GM18498 (cell line): ENCODE results near the gene SELENOO.

Experiments used
- ATAC-seq: cut with Tn5 transposase; IDR thresholded peaks from one replicate; pipeline ENCODE4 v1.9.1; 2021; ENCODE audit warnings: mild to moderate bottlenecking, moderate library complexity; ENCODE audit not compliant: unreplicated experiment

Gene SELENOO

DNA sequence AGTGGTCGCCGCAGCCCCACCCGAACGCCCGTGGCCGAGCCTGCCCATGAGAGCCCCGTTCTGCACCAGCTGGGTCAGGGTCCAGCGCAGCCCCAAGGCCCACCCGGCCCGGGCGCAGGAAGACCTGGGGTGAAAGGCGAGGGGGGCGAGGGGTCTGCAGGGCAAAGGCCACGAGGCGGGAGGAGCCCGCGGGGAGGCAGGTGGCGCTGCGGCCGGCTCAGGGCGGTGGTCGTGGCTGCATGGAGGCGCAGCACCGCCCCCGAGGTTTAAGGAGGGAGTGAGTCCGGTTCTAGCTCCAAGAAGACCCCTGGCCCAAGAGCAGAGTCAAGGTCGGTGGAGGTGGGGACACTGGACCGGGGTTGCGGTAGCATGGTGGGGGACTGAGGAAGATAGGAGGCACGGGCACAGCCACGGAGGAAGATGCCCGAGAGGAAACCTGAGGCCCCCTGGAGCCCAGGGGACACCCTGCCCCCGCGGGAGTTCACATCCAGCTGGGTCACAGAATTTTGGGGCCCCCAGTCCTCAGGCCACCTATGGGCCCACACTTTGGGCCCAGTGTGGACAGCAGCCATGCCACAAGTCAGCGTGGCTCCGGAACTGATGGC lies 50.8 kb downstream of the SELENOO start:
- ATAC-seq: peak; percentile 2

GRCh38 chr22:50252082-50253045 lies 51.6 kb downstream of the SELENOO start:
- no peak for ATAC-seq

- no peak for ATAC-seq
Observed at GRCh38 chr22:50253046-50253915, 52.5 kb downstream of the SELENOO start.

DNA sequence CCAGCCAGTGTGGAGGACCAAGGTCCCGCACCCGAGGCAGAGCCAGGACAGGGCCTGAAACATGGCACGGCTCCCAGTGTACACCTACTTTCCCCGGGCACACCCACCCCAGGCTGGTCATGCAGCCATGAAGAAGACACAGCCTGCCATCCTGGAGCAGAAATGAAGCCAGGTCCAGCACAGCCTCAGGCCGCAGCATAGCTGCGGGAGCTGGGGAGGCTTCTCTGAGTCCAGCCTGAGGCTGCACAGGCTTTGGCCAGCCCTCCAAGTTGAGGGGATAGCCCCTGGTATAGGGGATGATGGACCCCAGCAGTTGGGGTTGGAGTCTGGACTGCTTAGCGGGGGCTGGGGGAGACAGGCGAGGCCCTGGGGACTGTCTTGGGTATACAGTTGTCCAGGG lies 53.1 kb downstream of the SELENOO start:
- no peak for ATAC-seq

GRCh38 chr22:50255099-50255498 lies 54.3 kb downstream of the SELENOO start:
- ATAC-seq: no peak

DNA sequence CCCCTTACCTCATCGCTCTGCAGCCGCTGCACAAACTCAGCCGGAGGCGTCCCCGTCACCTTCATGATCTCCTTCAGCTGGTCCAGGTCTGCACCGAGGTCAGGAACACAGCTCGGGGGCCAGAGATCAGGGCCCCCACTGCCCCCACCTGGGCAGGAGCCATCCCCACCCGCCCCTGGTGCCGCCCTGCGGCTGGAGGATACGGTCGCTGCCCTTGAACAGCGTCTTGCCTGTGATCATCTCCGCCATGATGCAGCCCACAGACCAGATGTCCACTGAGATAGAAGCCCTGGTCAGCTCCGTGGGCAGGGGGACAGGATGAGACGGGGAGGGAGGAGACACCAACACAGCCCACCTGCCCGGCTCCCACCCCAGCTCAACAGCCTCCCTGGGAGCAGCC lies 54.8 kb downstream of the SELENOO start:
- no peak for ATAC-seq

- ATAC-seq: no peak
Observed at GRCh38 chr22:50256258-50256862, 55.5 kb downstream of the SELENOO start.

GRCh38 chr22:50257041-50257440 lies 56.2 kb downstream of the SELENOO start:
- ATAC-seq: no peak

DNA sequence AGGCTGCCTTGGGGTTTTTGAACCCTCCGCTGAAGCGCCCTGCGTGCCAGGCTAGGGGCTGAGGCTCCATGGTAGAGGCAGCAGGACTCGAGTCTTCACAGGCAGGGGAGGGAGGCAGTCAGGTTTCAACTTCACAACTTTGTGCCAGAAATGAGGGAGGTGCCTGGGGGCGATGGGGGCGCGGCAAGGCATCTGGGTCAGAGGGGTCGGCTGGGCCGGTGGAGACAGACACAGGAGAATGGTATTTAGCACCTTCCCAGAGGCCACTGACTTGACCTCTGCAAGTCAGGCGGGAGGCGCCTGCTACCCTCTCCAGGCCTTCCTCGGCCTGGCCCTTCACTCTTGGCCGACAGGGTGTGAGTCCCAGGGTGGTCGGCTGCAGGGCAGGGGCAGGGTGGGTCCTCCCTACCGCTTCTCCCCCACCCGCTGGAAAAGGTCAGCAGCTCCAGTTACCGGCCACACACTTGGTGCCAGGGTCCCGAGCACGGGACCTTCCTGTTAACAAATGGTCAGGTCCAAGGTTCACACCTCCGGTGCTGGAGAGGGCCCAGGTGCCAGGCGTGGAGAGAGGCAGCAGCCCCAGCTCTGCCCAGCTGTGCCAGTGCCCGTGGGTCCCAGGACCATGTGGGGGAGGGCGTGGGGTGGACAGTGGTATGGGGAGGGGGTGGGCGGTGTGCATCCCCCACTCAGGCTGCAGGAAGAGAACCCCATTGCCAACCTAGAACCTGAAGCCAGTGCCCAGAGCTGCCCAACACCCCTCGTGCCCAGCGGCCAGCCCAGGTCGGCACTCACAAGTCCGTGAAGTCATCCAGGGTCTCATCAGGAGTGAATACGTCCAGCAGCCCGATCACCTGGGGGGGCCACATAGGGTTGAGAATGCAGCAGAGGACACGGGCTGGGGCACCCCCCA lies 56.9 kb downstream of the SELENOO start:
- no peak for ATAC-seq

DNA sequence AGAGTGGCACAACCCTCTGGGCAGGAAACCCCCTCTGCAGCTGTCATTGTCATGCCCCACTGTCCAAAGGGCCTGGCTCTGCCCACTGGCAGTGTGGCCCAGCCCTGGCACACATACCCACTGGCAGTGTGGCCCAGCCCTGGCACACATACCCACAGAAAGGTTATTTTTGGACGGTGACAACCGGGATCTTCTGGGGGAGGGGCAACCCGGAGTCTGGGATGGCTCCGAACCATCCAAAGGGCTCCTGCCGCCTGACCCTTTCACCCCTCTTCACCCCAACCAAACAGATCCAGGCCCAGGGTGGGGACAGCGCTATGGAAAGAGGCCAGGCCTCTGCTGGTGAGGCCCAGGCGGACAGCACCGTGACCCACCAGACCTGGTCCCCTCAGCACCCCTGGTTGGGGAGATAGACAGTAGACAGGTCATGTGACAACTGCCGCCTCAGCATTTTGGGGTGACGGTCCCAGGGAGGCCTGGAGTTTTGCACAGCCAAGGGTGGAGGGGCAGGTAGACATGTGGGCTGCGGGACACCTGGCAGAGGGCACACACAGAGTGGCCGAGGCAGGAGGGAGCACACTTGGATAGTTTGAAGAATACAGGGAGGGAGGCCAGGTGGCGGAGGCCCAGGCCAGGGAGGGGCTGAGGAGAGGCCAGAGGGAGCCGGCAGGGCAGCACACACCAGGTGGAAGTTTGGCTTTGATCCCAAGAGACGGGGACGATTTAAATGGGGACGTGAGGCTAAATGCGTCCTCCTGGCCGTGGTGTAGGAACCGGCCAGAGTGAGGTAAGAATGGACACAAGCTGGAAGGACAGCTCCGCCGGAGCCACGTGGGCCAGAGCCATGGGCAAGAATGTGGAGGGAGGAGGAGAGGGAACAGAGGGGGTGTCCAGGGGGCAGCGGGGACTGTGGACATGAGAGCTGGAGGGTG lies 57.8 kb downstream of the SELENOO start:
- ATAC-seq: no peak

DNA sequence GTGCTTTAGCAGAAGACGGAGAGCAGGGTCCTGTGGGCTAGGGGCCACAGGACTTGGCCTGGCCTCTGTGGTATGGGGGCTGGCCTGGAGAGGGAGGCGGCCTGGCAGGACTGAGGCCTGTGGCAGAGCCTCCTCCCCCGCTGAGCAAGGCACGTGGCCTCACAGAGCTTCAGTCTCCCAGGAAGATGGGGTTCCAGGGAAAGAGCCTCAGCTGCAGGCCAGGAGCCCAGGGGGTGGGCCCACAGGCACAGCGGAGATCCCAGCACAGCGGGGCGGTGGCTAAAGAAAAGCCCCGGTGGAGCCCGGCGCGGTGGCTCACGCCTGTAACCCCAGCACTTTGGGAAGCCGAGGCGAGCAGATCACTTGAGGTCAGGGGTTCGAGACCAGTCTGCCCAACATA lies 58.5 kb downstream of the SELENOO start:
- ATAC-seq: no peak

DNA sequence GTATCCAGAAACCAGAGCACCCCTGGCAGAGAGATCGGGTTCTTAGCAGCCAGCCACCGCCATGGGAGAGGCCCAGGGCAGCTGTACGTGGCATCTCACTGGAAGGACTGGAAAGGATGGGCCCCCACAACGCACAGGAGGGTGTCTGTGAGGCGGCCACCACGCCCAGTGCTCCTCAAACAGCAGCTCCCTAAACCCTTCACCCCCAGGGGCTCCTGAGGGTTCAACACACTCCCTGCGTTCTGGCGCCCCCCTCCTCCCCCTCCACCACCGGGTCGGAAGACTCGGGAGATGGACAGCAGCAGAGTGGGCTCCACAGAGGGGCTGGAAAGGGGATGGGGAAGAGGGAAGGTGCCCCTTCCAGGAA lies 59.6 kb downstream of the SELENOO start:
- ATAC-seq: no peak

DNA sequence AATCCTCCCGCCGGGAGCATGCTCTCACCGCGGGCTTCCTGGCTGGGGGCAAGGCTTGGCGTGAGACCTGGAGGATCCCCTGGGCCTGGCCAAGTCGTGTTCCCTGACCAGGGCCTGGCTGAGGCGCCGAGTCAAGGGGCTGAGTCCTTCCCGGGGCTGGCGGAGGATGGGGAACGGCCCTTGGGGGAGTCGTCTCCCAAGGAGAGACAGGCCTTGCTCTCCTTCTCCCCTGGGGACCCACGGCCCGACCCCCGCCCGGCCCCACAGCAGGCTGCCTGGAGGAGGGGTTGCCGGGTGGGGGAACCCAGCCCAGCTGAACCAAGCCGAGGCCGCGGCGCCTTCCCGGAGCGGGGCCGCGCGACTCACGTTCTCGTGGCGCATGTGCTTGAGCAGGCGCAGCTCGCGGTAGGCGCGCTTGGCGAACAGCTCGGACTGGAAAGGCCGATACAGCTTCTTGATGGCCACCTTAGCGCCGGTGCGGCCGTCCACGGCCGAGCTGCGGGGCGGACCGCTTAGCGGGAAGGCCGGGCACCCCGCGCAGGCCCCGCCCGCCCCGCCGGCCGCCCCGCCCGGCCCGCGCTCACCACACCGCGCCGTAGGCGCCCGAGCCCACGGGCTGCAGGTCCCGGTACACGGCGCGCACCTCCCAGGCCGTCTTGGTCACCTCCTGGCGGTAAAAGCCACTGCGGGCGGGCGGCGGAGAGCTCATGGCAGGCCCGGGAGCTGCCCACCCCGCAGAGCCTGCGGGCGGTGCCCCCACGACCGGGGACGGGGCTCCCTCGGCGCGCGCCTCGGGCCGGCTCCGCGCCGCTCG lies 60.2 kb downstream of the SELENOO start:
- ATAC-seq: no peak

DNA sequence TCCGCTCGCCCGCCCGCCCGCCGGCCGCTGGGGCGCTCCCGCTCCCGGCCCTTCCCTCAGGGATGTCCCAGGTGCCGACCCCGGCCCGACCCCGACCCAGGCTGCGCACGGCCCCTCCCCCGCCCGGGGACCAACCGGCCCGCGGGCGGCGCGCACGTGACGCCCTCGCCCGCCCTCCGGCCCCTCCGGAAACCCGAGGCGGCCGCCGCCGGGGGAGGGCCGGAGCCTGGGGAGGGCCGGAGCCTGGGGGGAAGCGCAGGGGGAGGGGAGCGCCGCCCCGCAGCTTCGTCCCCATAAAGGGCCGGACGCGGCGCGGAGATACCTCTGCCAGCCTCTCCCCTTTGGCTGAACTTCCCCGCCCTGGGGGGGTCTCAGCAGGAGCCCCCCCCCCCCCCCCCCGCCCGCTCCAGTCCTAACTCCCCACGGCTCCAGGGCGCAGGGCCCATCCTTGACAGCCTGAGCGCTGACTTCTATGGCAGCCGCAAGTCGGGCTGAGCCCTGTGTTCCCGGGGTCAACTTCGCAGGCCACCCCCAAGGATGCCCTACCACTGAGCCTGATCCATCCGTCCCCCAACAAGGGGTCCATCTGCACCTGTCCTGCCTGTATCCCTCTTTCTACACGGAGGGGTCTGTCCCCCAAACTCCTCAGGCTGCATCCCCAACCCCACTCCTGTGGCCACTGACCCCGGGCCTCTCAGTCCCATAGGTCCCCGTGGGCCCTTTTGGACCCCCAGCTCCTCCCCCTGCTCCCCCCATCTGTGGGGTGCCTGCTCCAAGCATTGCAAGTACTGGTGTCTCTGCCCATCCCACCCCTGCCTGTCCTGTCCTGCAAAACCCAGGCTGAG lies 61.0 kb downstream of the SELENOO start, which contains the start of gene MAPK12:
MAPK12 (minus strand) TSS at position 69 of the 845 bp plus-strand sequence. CDS start 174 bp downstream, outside the sequence.
- no peak for ATAC-seq

- ATAC-seq: no peak
Observed at GRCh38 chr22:50262460-50262911, 61.7 kb downstream of the SELENOO start.

DNA sequence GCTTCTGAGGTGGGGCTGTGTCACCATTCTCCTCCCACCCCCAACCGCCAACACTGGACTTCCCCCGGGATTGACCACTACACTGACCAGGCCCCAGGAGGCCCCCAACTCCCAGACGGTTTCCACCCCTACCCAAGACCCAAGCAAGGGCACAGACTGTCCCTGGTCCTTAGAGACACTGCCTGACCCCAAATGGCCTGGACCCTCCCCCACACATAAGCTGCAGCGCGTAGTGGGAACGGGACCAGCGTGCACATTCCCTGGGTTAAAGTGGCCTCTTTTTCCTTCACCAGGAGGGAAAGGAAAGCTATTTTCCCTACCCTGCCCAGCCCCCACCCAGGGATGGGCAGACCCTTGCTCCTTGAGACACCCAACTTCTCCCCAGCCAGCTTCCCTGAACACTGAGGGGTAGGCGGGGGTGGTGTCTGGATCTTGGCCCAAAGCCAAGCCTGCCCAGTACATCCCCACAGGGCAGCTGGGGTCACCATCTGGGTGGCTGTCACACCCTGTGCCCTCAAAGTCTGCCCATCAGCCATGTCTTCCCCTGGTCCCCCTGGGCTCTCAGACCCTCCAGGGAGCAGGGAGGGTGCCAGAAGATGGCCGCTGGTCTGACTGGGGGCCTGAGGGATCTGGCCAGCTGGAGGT lies 62.3 kb downstream of the SELENOO start:
- ATAC-seq: no peak
